RPMI8226 (cell line): Measurements from ENCODE around the gene PRRC2C.

Experiments
- DNase-seq: peaks from one replicate; pipeline ENCODE4 v3.0.0-alpha.2; 2015

The PRRC2C gene

DNA sequence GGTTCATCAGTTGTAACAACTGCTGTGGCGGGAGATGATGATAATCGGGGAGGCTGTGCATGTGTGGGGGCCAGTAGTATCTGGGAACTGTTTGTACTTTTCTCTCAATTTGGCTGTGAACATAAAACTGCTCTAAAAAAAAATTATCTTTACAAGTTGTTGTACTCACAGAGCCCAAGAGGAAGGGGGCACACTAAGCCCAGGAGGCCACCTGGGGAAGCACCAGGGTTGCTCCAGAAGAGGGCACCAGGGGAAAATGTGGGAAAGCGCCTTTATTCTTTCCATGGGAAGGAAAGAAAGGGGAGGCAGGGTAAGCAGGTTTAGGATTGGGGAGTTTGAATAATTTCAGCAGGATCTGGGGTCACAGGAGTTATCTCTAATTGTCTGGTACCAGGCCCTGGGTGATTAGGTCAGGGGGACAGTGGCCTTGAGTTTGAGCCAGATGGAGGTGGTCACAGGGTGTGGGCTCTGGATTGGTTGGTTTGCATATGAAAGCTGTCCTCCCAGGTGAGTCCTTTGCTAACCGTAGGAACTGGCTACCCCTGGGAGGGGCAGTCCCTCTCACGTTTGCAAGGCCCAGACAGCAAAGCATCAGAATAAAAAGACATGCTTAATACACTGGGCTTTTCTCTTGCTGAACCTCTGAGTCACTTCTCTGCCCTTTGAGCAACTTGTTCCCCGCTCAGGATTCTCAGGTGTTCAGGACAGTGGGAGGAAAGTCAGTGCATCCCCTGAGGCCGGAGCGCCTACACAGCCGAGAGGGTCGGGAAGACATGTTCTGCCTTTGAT is 155.9 kb downstream of the PRRC2C start:
- DNase-seq: no peak

GRCh38 chr1:171642197-171642596 is 156.9 kb downstream of the PRRC2C start:
- DNase-seq: no peak
